ENCODE measurements around the gene ADCK1. TPM values are rescaled to one million over a fixed set of nuclear protein-coding genes. Genes with fewer than 3 reads are reported as not detected.

ADCK1 gene
- total RNA-seq, 1 experiment from 2014 or later: 12.2 TPM

DNA sequence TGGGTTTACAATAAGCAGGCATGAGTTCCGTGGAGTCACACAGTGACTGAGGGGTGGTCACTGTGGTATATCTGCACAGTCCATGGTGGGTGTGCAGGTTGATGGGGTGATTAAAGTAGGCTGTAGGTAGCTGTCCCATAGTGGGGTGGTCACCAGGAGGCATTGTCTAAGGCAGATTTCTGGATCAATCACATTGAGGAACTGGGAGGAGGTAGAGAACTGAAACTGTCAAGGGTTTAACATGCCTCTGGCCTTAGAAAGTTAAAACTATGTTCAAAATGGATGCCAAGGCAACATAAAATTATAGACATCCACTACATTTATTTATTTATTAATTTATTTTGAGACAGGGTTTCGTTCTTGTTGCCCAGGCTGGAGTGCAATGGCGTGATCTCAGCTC lies 8.3 kb downstream of the ADCK1 start:
- Histone ChIP-seq H2BK5ac (ENCODE audit: insufficient read length, low read length) (no peak overlapping the region), H4K20me1 (ENCODE audit: control insufficient read depth, insufficient read depth, insufficient read length) (no peaks in the 10 kb centered on the region), H2BK120ac (ENCODE audit: low read depth, low read length, poor library complexity, severe bottlenecking) (no peak overlapping the region), H3T11ph (ENCODE audit: low read length) (no peak overlapping the region), H3K79me2 (ENCODE audit: insufficient read depth, low read length) (no peaks in the 10 kb centered on the region), H3K9ac (ENCODE audit: extremely low read depth, insufficient read length, low read length) (no peak overlapping the region), H2BK20ac (ENCODE audit: low read depth, low read length, poor library complexity, severe bottlenecking) (no peak overlapping the region), H2BK12ac (ENCODE audit: insufficient read length, low read depth, low read length) (no peak overlapping the region), H2AK5ac (ENCODE audit: insufficient read length, low read length) (no peak overlapping the region), H3K27me3 (ENCODE audit: insufficient read depth, low read length) (no peaks in the 10 kb centered on the region), H3K18ac (ENCODE audit: insufficient read length, low read depth, low read length) (no peak overlapping the region), H3K9me3 (ENCODE audit: control insufficient read depth, low read depth, low read length) (no peaks in the 10 kb centered on the region), H3K23ac (ENCODE audit: insufficient read length, low read depth, low read length) (no peak overlapping the region), H3K14ac (ENCODE audit: insufficient read depth, low read length) (no peak overlapping the region), H2AFZ (ENCODE audit: low read length) (no peak overlapping the region), H3K4me1 (ENCODE audit: insufficient read depth, low read length) (no peaks in the 10 kb centered on the region), H3K4ac (ENCODE audit: low read depth, low read length) (no peak overlapping the region), H4K91ac (ENCODE audit: insufficient read length, low read depth, low read length) (no peak overlapping the region), H3K4me2 (ENCODE audit: insufficient read depth, insufficient read length, low read length) (no peak overlapping the region), H3K79me1 (ENCODE audit: insufficient read depth, low read depth, low read length, poor library complexity, severe bottlenecking) (no peaks in the 10 kb centered on the region), H4K5ac (ENCODE audit: insufficient read length, low read depth, low read length) (no peak overlapping the region), H3K23me2 (ENCODE audit: insufficient read length, low read depth, low read length, poor library complexity, severe bottlenecking) (no peaks in the 10 kb centered on the region), H4K8ac (replicated peaks; ENCODE audit: insufficient read length, low read depth, low read length) (no peak overlapping the region), H3K27ac (ENCODE audit: insufficient read length, low read depth, low read length) (no peak overlapping the region), H3K56ac (ENCODE audit: insufficient read length, low read depth, low read length) (no peak overlapping the region), H2BK15ac (ENCODE audit: low read depth, low read length) (no peak overlapping the region)
- DNase-seq: no peak
- TF ChIP-seq, protein P1, sequence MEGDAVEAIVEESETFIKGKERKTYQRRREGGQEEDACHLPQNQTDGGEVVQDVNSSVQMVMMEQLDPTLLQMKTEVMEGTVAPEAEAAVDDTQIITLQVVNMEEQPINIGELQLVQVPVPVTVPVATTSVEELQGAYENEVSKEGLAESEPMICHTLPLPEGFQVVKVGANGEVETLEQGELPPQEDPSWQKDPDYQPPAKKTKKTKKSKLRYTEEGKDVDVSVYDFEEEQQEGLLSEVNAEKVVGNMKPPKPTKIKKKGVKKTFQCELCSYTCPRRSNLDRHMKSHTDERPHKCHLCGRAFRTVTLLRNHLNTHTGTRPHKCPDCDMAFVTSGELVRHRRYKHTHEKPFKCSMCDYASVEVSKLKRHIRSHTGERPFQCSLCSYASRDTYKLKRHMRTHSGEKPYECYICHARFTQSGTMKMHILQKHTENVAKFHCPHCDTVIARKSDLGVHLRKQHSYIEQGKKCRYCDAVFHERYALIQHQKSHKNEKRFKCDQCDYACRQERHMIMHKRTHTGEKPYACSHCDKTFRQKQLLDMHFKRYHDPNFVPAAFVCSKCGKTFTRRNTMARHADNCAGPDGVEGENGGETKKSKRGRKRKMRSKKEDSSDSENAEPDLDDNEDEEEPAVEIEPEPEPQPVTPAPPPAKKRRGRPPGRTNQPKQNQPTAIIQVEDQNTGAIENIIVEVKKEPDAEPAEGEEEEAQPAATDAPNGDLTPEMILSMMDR (conservative IDR thresholded peaks at IDR 0.05): no peak
- WGBS (ENCODE audit: extremely low coverage, insufficient read length, low lambda C conversion rate): no CpG with 5 or more reads among the region's 3 CpGs
- Mint-ChIP-seq H3K27me3 (ENCODE audit: low read depth) (no peaks in the 10 kb centered on the region), H3K4me1 (peaks cover 8 to 10% of the 10 kb centered on the region in 2 experiments), H3K4me3 (no peak overlapping the region), H3K27ac (no peak overlapping the region), H3K9me3 (no peaks in the 10 kb centered on the region), H3K36me3 (ENCODE audit: insufficient read depth in 1 of 3, low read depth in 3 of 3) (peaks cover 0 to 2% (median 0%) of the 10 kb centered on the region in 3 experiments; a peak in 1 of 7 replicates)
